PFSK-1 (cell line): ENCODE data around the gene PRDX5.
A peak's percentile ranks its signal among the peaks of the same experiment; 100 is the strongest.
"Not testable (repeated sequence)": the region's sequence is repeated elsewhere in the genome, so short reads cannot be mapped to it uniquely, and the experiment has no call there.

ENCODE experiments used
- FOXP2 ChIP-seq: optimal IDR thresholded peaks from 2 replicates; pipeline ENCODE3; 2011; ENCODE audit warnings: borderline replicate concordance, control low read depth, inconsistent platforms; ENCODE audit not compliant: insufficient read depth; ENCODE audit errors: extremely low read length, extremely low read depth
- POLR2AphosphoS5 ChIP-seq: IDR thresholded peaks from 2 replicates; pipeline ENCODE4 v1.6.1; 2012; ENCODE audit warnings: low read depth, mild to moderate bottlenecking, control low read depth, low read length, moderate library complexity
- REST ChIP-seq, 2 experiments: IDR thresholded peaks; 2 replicates each; pipeline versions ENCODE4 v1.6.1 to v1.8.0; 2011 to 2012; ENCODE audit warnings: low read depth in 2 of 2, low read length in 2 of 2, control low read depth in 1 of 2, inconsistent platforms in 1 of 2, mild to moderate bottlenecking in 1 of 2, moderate library complexity in 1 of 2; ENCODE audit not compliant: insufficient read depth in 1 of 2
- SIN3A ChIP-seq: IDR thresholded peaks from 2 replicates; pipeline ENCODE4 v1.6.1; 2012; ENCODE audit warnings: mild to moderate bottlenecking, low read length, moderate library complexity, borderline replicate concordance; ENCODE audit not compliant: insufficient read depth
- TAF1 ChIP-seq: IDR thresholded peaks from 2 replicates; pipeline ENCODE4 v1.6.1; 2012; ENCODE audit warnings: low read length, control low read depth, borderline replicate concordance; ENCODE audit not compliant: insufficient read depth

DNA sequence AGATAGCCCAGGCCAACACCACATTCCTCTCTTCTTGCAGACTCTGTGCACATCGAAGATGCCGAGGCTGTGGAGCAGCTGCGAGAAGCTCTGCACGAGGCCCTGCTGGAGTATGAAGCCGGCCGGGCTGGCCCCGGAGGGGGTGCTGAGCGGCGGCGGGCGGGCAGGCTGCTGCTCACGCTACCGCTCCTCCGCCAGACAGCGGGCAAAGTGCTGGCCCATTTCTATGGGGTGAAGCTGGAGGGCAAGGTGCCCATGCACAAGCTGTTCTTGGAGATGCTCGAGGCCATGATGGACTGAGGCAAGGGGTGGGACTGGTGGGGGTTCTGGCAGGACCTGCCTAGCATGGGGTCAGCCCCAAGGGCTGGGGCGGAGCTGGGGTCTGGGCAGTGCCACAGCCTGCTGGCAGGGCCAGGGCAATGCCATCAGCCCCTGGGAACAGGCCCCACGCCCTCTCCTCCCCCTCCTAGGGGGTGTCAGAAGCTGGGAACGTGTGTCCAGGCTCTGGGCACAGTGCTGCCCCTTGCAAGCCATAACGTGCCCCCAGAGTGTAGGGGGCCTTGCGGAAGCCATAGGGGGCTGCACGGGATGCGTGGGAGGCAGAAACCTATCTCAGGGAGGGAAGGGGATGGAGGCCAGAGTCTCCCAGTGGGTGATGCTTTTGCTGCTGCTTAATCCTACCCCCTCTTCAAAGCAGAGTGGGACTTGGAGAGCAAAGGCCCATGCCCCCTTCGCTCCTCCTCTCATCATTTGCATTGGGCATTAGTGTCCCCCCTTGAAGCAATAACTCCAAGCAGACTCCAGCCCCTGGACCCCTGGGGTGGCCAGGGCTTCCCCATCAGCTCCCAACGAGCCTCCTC lies 2.0 kb upstream of the PRDX5 start:
- TF ChIP-seq TAF1; REST (IDR thresholded peaks at IDR 0.05; ENCODE audit: insufficient read depth in 1 of 2, low read depth in 2 of 2, low read length in 2 of 2); SIN3A; FOXP2: not testable (repeated sequence)
- peak; percentile 13; the same call in 1 of the 2 replicates for TF ChIP-seq POLR2AphosphoS5
